Measurements from ENCODE around the gene CDK2AP2. TPM values are rescaled to one million over a fixed set of nuclear protein-coding genes. Genes with fewer than 3 reads are reported as not detected.

CDK2AP2 gene
- total RNA-seq, 1 donor from 2014 or later: 32.0 TPM

GRCh38 chr11:67534070-67534679 is 26.2 kb upstream of the CDK2AP2 start:
- Mint-ChIP-seq H3K27me3 (ENCODE audit: low read depth) (peaks cover 4% of the 10 kb centered on the region), H3K9me3 (peaks cover 5% of the 10 kb centered on the region), H3K4me3 (no peak overlapping the region), H3K27ac (ENCODE audit: unreplicated experiment) (no peak overlapping the region), H3K36me3 (ENCODE audit: low read depth) (no peaks in the 10 kb centered on the region), H3K4me1 (no peaks in the 10 kb centered on the region)
- no peak for DNase-seq (ENCODE audit: low read depth, low spot score)
- TF ChIP-seq CTCF (conservative IDR thresholded peaks at IDR 0.05): no peak

- Mint-ChIP-seq H3K9me3 (peaks cover 9% of the 10 kb centered on the region), H3K27me3 (ENCODE audit: low read depth) (peaks cover 4% of the 10 kb centered on the region), H3K36me3 (ENCODE audit: low read depth) (no peaks in the 10 kb centered on the region), H3K4me3 (no peak overlapping the region), H3K27ac (ENCODE audit: unreplicated experiment) (no peak overlapping the region), H3K4me1 (no peaks in the 10 kb centered on the region)
- no peak for TF ChIP-seq CTCF (conservative IDR thresholded peaks at IDR 0.05)
- DNase-seq (ENCODE audit: low read depth, low spot score): no peak
Measured at GRCh38 chr11:67532889-67533288, 24.9 kb upstream of the CDK2AP2 start.

DNA sequence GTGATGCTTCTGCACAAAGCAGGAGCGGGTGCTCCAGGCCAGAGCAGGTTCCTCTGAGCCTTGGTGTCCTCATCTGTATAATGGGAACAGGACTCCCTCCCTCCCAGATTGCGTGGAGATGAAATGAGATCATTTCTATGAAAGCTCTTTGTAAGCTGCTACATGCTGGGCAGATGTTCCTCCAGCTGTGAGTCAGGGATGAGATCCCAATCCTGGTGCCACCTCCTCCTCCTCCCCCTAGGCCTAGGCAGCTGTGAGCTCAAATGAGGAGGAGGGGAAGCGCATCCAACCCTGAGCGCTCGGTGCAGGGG is 22.3 kb upstream of the CDK2AP2 start:
- H3K27me3 Mint-ChIP-seq (ENCODE audit: low read depth): peaks cover 7% of the 10 kb centered on the region
- H3K36me3 Mint-ChIP-seq (ENCODE audit: low read depth): peaks cover 2% of the 10 kb centered on the region
- DNase-seq (ENCODE audit: low read depth, low spot score): no peak
- H3K4me3 Mint-ChIP-seq: no peak overlapping the region
- TF ChIP-seq CTCF (conservative IDR thresholded peaks at IDR 0.05): no peak
- no peak overlapping the region for H3K27ac Mint-ChIP-seq (ENCODE audit: unreplicated experiment)
- peaks cover 16% of the 10 kb centered on the region for H3K9me3 Mint-ChIP-seq
- H3K4me1 Mint-ChIP-seq: peaks cover 3% of the 10 kb centered on the region

DNA sequence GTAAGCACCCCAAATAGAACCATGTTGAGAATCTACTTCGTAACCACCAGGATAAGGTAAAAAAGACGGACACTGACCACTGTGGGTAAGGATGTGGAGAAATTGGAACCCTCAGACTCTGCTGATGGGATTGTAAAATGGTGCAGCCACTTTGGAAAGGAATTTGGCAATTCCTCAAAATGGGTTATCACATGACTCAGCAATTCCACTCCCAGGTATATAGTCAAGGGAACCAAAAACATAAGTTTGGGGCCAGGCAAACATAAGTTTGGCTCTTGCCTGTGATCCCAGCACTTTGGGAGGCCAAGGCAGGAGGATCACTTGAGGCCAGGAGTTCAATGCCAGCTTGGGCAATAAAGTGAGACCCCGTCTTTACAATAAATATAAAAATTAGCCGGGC is 20.4 kb upstream of the CDK2AP2 start:
- Mint-ChIP-seq H3K36me3 (ENCODE audit: low read depth) (peaks cover 2% of the 10 kb centered on the region), H3K27me3 (ENCODE audit: low read depth) (peaks cover 7% of the 10 kb centered on the region), H3K4me1 (peaks cover 9% of the 10 kb centered on the region), H3K27ac (ENCODE audit: unreplicated experiment) (no peak overlapping the region), H3K9me3 (peaks cover 11% of the 10 kb centered on the region), H3K4me3 (no peak overlapping the region)
- no peak for TF ChIP-seq CTCF (conservative IDR thresholded peaks at IDR 0.05)
- DNase-seq (ENCODE audit: low read depth, low spot score): no peak

DNA sequence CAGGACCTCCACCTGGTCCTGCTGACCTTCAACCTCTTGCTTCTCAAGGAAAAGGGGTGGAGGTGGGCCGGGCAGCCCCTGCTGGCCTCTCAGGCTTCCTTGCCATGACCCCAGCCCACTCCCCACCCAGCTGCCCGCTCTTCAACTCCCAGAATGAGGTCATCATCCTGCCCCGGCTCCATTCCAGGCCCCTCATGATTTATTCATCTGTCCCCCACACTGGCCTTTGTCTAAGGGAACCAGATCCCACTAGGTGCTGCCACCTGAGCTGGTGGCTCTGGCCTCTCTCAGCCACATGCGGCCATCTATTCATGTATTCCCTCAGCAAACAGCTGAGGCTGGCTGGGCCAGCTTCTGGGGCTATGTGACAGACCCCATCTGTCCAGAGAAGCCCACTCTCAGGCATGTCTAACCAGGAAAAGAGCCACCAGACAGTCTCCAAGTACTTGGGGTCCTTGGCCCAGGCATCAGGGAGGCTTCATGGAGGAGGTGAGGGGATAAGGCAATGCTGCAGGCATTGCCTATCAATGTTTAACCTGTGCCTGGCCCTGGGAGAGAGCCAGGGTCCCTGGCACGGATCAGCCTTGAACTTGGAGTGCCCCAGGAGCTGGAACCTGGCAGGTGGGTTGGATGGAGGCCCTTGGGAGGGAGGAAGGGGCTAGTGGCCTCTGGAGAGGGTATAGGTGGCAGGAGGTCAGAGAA is 17.5 kb upstream of the CDK2AP2 start:
- TF ChIP-seq CTCF (conservative IDR thresholded peaks at IDR 0.05): no peak
- peak overlapping the region; percentile 6 for H3K27ac Mint-ChIP-seq (ENCODE audit: unreplicated experiment)
- peaks cover 7% of the 10 kb centered on the region for H3K27me3 Mint-ChIP-seq (ENCODE audit: low read depth)
- no peak for DNase-seq (ENCODE audit: low read depth, low spot score)
- H3K4me1 Mint-ChIP-seq: peaks cover 9% of the 10 kb centered on the region
- H3K36me3 Mint-ChIP-seq (ENCODE audit: low read depth): peaks cover 2% of the 10 kb centered on the region
- H3K9me3 Mint-ChIP-seq: peaks cover 11% of the 10 kb centered on the region
- no peak overlapping the region for H3K4me3 Mint-ChIP-seq
